Natural killer cell treated with Interleukin-12 subunit alpha and Interleukin-12 subunit beta and Interleukin-15 and Interleukin-18, amount 100 ng/mL, for 72 hours (primary cell): ENCODE data around the gene CLBA1. TPM values are rescaled to one million over a fixed set of nuclear protein-coding genes. Genes with fewer than 3 reads are reported as not detected.

Experiments
- ATAC-seq, 2 donors: fragments of 150-1000 bp; cut with Tn5 transposase in 1 of 2; sonication (Bioruptor Pico), chemical (Tn5 transposase) in 1 of 2; 2 replicates each; pipeline ENCODE4 v1.10.0; 2021
- DNase-seq: peaks from one replicate; pipeline ENCODE4 v3.0.0; 2022; ENCODE audit warnings: low spot score
- H3K27ac Mint-ChIP-seq, 2 donors: 1 replicate in 1 of 2; 2 replicates in 1 of 2; pipeline ENCODE4 v1.8.0; 2022; ENCODE audit warnings: mixed read lengths in 2 of 2, mild to moderate bottlenecking in 1 of 2, moderate library complexity in 1 of 2
- H3K27me3 Mint-ChIP-seq, 2 donors: 1 replicate in 1 of 2; 2 replicates in 1 of 2; pipeline ENCODE4 v1.8.0; 2022; ENCODE audit warnings: mixed read lengths in 2 of 2
- H3K36me3 Mint-ChIP-seq: one replicate; pipeline ENCODE4 v1.8.0; 2022; ENCODE audit warnings: mixed read lengths
- H3K4me1 Mint-ChIP-seq, 2 donors: 1 replicate in 1 of 2; 2 replicates in 1 of 2; pipeline ENCODE4 v1.8.0; 2022; ENCODE audit warnings: low read depth in 2 of 2, mixed read lengths in 2 of 2, mild to moderate bottlenecking in 1 of 2
- H3K4me3 Mint-ChIP-seq: one replicate; pipeline ENCODE4 v1.8.0; 2022; ENCODE audit warnings: mixed read lengths
- H3K9me3 Mint-ChIP-seq: 2 replicates; pipeline ENCODE4 v1.8.0; 2022; ENCODE audit warnings: mixed read lengths
- total RNA-seq, 2 donors: library from RNA; stranded (reverse); gene quantifications; one replicate each; pipeline ENCODE4 v1.2.3, GENCODE V29; 2022

CLBA1 gene
- total RNA-seq, 2 donors from 2014 or later = 1.2 to 1.5 TPM

GRCh38 chr14:104977008-104977680 is 8.4 kb upstream of the CLBA1 start:
- Mint-ChIP-seq H3K36me3 (no peaks in the 10 kb centered on the region), H3K4me3 (peak overlapping the region; percentile 79), H3K27ac (no peak overlapping the region), H3K27me3 (peaks cover 10 to 17% of the 10 kb centered on the region in 2 donors), H3K9me3 (no peaks in the 10 kb centered on the region), H3K4me1 (peaks cover 9 to 11% of the 10 kb centered on the region in 2 donors)
- DNase-seq = peak; percentile 59
- ATAC-seq = no peak

DNA sequence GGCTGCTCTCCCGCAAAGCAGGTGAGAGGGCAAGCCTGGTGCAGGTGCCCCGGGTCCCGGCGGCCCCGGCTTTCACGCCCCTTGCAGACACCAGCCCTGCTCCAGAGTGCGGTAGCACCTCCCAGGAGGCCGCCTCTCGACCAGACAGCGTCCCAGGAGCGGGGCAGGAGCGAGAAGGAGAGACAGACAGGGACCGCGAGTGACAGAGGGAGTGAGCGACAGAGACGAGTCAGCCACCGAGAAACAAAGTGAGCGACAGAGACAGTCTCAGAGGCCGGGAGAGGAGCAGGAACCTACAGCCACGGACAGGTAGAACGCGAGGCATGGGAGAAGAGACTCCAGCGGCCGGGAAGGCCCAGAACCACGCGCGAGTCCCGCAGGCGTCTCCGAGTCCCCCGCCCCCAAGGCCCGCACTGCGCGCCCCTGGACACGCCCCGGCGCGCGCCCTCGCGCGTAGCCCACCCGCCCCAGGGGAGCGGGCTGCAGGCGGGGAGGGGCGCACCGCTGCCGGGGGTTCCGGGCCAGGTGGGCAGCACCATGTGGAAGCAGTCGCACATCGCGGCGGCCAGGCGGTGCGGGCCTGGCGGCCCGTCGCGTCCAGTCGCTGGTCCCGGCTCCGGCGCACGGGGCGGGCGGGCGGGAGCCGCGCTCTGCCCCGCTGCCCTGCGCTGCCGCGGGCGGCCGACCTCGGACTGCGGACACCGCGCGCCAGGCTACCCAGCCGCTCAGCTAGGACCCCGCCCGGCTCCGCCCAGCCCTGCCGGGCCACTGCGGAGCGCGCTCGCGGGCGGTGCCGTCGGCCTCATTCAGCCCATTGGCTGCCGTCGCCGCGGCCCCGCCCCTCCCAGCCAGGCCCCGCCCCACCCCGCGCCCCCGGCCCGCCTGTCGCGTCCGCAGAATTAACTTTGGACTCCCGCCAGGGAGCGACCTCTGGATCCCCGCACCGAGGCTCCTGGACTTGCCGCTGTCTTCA is 7.6 kb upstream of the CLBA1 start, which contains the start of gene AHNAK2:
Gene AHNAK2 (minus strand): TSS at position 694 of the 973 bp plus-strand sequence. CDS start 137 bp downstream, at position 557.
- Mint-ChIP-seq H3K36me3 (no peaks in the 10 kb centered on the region), H3K4me3 (peak within 1 kb of the TSS; percentile 79), H3K9me3 (no peaks in the 10 kb centered on the region), H3K4me1 (peaks cover 9 to 11% of the 10 kb centered on the region in 2 donors), H3K27ac (no peak within 1 kb of the TSS), H3K27me3 (peaks cover 10 to 17% of the 10 kb centered on the region in 2 donors)
- ATAC-seq (peak; percentile 74 to 87), DNase-seq (peak; percentile 61)

GRCh38 chr14:104978746-104979691 is 6.6 kb upstream of the CLBA1 start:
- Mint-ChIP-seq H3K9me3 (no peaks in the 10 kb centered on the region), H3K27ac (no peak overlapping the region), H3K27me3 (peaks cover 10 to 17% of the 10 kb centered on the region in 2 donors), H3K4me1 (peaks cover 9 to 11% of the 10 kb centered on the region in 2 donors), H3K4me3 (no peak overlapping the region), H3K36me3 (no peaks in the 10 kb centered on the region)
- DNase-seq (no peak), ATAC-seq (no peak)

- peak; percentile 52 for DNase-seq
- Mint-ChIP-seq H3K4me1 (peaks cover 11 to 16% of the 10 kb centered on the region in 2 donors), H3K27me3 (peaks cover 10 to 17% of the 10 kb centered on the region in 2 donors), H3K9me3 (no peaks in the 10 kb centered on the region), H3K27ac (no peak overlapping the region), H3K4me3 (peak overlapping the region; percentile 22), H3K36me3 (no peaks in the 10 kb centered on the region)
- no peak for ATAC-seq
These were observed 5.6 kb upstream of the CLBA1 start for GRCh38 chr14:104979758-104980610.

GRCh38 chr14:104980611-104981531 is 4.7 kb upstream of the CLBA1 start:
- peaks cover 11 to 16% of the 10 kb centered on the region in 2 donors for H3K4me1 Mint-ChIP-seq
- peaks cover 10 to 16% of the 10 kb centered on the region in 2 donors for H3K27me3 Mint-ChIP-seq
- ATAC-seq (no peak), DNase-seq (peak; percentile 58)
- no peak overlapping the region for H3K27ac Mint-ChIP-seq
- no peaks in the 10 kb centered on the region for H3K9me3 Mint-ChIP-seq
- no peak overlapping the region for H3K4me3 Mint-ChIP-seq
- H3K36me3 Mint-ChIP-seq = no peaks in the 10 kb centered on the region

DNA sequence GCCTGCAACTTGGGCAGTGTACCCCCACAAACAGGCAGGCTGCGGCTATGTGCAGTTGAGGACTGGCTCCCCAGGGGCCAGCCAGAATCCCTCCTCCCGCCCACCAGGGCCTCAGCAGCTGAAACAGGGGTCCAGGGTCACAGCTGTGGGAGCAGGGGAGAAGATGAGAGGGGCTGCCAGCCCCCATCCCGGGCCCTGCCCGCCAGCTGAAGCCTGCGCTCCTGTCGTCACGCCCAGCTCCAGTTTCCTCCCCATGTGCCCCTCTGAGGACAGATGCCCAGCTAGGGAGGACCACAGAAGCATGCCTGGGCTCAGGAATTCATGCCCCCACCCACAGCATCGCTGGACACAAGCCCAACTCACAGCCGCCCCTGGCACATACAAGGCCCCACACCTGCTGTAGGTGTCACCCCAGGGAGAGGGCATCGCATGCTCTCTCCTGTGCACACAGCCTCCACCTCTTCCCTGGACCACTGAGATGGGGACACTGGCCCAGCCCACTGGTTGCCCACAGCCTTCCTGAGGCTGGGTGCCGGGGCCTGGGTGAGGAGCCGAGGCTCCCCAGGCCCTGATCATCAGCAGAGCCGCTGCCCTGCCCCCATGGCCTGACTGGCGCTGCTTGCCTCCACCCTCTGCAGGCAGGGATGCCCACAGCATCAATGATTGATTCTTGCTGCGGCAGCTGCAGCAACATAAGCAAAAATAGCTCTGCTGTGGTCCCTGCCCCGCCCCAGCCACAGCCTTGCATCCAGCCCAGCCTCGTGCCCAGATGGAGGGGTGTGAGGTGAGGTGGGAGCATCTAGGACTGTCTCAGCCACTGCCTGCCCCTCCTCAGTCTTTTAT is 3.7 kb upstream of the CLBA1 start:
- Mint-ChIP-seq H3K4me3 (no peak overlapping the region), H3K4me1 (peaks cover 5 to 15% of the 10 kb centered on the region in 2 donors), H3K36me3 (no peaks in the 10 kb centered on the region), H3K9me3 (no peaks in the 10 kb centered on the region), H3K27ac (no peak overlapping the region), H3K27me3 (peaks cover 5 to 10% of the 10 kb centered on the region in 2 donors)
- ATAC-seq (no peak), DNase-seq (peak; percentile 55)

DNA sequence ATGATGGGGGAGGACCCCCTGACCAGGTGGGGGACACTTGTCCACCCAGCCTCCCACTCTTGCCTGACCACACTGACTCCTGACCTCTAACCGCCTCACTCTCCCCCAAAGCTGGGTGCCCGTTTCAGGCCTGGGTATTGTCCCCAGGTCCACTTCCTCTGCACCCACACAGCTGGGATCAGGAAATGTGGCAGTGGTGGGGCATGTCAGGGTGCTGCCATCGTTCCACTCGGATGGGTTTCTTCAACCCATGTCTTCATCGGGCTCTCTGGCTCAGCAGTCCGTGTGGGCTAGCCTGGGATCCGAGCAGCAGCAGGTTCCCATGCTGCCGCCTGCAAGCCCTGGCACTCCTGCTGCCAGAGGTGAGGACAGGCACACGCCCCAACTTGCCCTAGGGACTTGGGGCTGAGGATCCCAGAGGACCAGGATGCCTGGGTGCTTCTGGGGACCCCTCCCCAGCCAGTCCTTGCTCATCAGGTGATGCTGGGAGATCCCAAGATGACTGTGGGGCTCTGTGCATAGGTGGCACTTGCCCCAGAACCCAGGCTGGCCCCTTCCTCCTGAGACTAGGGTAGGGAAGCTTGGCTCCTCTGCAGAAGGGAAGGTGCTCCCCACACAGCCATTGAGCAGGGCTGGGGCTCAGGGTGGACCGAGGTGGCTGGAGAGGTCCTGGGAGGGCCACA is 2.9 kb upstream of the CLBA1 start:
- H3K27ac Mint-ChIP-seq = no peak overlapping the region
- H3K36me3 Mint-ChIP-seq = no peaks in the 10 kb centered on the region
- no peak for ATAC-seq
- no peaks in the 10 kb centered on the region for H3K9me3 Mint-ChIP-seq
- DNase-seq = peak; percentile 59
- peaks cover 5 to 14% of the 10 kb centered on the region in 2 donors for H3K4me1 Mint-ChIP-seq
- no peak overlapping the region for H3K4me3 Mint-ChIP-seq
- peaks cover 9 to 10% of the 10 kb centered on the region in 2 donors for H3K27me3 Mint-ChIP-seq

DNA sequence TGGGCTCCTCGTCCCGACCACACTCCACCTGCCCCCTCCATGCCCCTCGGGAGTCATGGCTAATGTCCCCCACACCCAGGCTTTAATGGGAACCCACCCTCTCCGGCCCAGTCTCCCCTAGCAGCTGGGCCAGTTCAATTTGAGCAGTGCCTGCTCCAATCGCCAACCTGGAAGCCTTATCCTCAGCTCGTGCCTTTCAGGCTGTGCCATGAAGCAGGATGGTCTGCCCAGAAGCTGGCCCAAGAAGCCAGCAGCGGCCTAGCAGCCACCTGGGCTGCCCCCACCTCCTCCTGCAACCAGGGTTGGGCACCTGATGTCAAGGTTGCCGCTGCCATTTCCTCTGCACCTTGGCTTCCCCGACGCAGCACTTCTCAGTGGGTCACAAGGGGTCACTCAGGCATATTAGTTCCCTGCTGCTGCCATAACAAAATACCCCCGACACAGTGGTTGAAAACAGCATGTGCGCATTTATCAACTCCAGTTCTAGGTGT is 2.3 kb upstream of the CLBA1 start:
- no peaks in the 10 kb centered on the region for H3K9me3 Mint-ChIP-seq
- ATAC-seq = no peak
- no peaks in the 10 kb centered on the region for H3K36me3 Mint-ChIP-seq
- no peak overlapping the region for H3K4me3 Mint-ChIP-seq
- peaks cover 9 to 10% of the 10 kb centered on the region in 2 donors for H3K27me3 Mint-ChIP-seq
- peak overlapping the region in 1 of 2 donors; percentile 76 for H3K27ac Mint-ChIP-seq
- peak; percentile 53 for DNase-seq
- H3K4me1 Mint-ChIP-seq = peaks cover 5 to 13% of the 10 kb centered on the region in 2 donors

GRCh38 chr14:104984056-104984894 is 1.3 kb upstream of the CLBA1 start:
- H3K36me3 Mint-ChIP-seq = no peaks in the 10 kb centered on the region
- peak overlapping the region; percentile 69 for H3K4me3 Mint-ChIP-seq
- peak; percentile 54 for DNase-seq
- H3K27me3 Mint-ChIP-seq = peaks cover 7 to 9% of the 10 kb centered on the region in 2 donors
- peak overlapping the region; percentile 39 to 76 for H3K27ac Mint-ChIP-seq
- no peak for ATAC-seq
- peaks cover 5 to 13% of the 10 kb centered on the region in 2 donors for H3K4me1 Mint-ChIP-seq
- H3K9me3 Mint-ChIP-seq = no peaks in the 10 kb centered on the region
